ENCODE measurements around the gene PLPPR4.
"Not testable (repeated sequence)": the region's sequence is repeated elsewhere in the genome, so short reads cannot be mapped to it uniquely, and the experiment has no call there.

The PLPPR4 gene

DNA sequence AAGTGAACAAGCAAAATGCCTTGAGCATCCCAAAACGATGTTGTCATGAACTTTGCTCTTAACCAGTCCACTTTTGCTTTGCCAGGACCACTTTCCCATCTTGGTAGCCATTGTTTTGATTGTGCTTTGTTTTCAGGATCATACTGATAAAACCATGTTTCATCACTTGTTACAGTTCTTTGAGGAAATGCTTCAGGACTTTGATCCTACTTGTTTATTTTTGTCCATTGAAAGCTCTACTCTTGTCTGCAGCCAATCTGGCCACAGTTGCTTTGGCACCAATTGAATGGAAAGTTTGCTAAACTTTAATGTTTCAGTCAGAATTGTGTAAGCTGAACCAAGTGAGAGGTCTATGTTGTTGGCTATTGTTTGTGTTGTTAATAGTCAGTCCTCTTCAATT is 12.8 kb downstream of the PLPPR4 start:
- ChIA-PET CTCF (no interaction called here), POLR2A (no interaction called here)
- no peak for DNase-seq (ENCODE audit: extremely low spot score)
- TF ChIP-seq TARDBP (IDR thresholded peaks at IDR 0.05) = no peak
- no peak for TF ChIP-seq BHLHE40 (IDR thresholded peaks at IDR 0.05; ENCODE audit: borderline replicate concordance)
- TF ChIP-seq SP1 (IDR thresholded peaks at IDR 0.05) = no peak
- TF ChIP-seq, protein P1, sequence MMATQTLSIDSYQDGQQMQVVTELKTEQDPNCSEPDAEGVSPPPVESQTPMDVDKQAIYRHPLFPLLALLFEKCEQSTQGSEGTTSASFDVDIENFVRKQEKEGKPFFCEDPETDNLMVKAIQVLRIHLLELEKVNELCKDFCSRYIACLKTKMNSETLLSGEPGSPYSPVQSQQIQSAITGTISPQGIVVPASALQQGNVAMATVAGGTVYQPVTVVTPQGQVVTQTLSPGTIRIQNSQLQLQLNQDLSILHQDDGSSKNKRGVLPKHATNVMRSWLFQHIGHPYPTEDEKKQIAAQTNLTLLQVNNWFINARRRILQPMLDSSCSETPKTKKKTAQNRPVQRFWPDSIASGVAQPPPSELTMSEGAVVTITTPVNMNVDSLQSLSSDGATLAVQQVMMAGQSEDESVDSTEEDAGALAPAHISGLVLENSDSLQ (IDR thresholded peaks at IDR 0.05) = no peak
- no peak for TF ChIP-seq ELF4 (IDR thresholded peaks at IDR 0.05)
- TF ChIP-seq L3MBTL2 (conservative IDR thresholded peaks at IDR 0.05) = no peak
- TF ChIP-seq CTBP1 (IDR thresholded peaks at IDR 0.05; ENCODE audit: borderline replicate concordance) = no peak
- TF ChIP-seq ARNT (IDR thresholded peaks at IDR 0.05) = no peak
- no peak for TF ChIP-seq ZNF384 (IDR thresholded peaks at IDR 0.05)
- no peak for TF ChIP-seq LEF1 (IDR thresholded peaks at IDR 0.05; ENCODE audit: borderline replicate concordance)
- TF ChIP-seq NFRKB (IDR thresholded peaks at IDR 0.05) = no peak
- TF ChIP-seq FOXK2 (IDR thresholded peaks at IDR 0.05) = no peak
- no peak for TF ChIP-seq HDGF (IDR thresholded peaks at IDR 0.05; ENCODE audit: borderline replicate concordance)
- TF ChIP-seq FOXM1 (IDR thresholded peaks at IDR 0.05; ENCODE audit: borderline replicate concordance) = no peak
- TF ChIP-seq FOXA1 (IDR thresholded peaks at IDR 0.05) = no peak
- no peak for TF ChIP-seq SUZ12 (IDR thresholded peaks at IDR 0.05)

GRCh38 chr1:99279525-99279924 is 15.2 kb downstream of the PLPPR4 start:
- no peak for DNase-seq (ENCODE audit: extremely low spot score)
- CTCF ChIA-PET = no interaction called here
- POLR2A ChIA-PET = no interaction called here
- TF ChIP-seq LEF1 (IDR thresholded peaks at IDR 0.05; ENCODE audit: borderline replicate concordance) = no peak
- TF ChIP-seq HDGF (IDR thresholded peaks at IDR 0.05; ENCODE audit: borderline replicate concordance) = no peak
- TF ChIP-seq SP1 (IDR thresholded peaks at IDR 0.05) = no peak
- TF ChIP-seq SUZ12 (IDR thresholded peaks at IDR 0.05) = no peak
- no peak for TF ChIP-seq ZNF384 (IDR thresholded peaks at IDR 0.05)
- TF ChIP-seq ELF4 (IDR thresholded peaks at IDR 0.05) = no peak
- TF ChIP-seq ARNT (IDR thresholded peaks at IDR 0.05) = no peak
- TF ChIP-seq FOXM1 (IDR thresholded peaks at IDR 0.05; ENCODE audit: borderline replicate concordance) = no peak
- TF ChIP-seq BHLHE40 (IDR thresholded peaks at IDR 0.05; ENCODE audit: borderline replicate concordance) = no peak
- no peak for TF ChIP-seq TARDBP (IDR thresholded peaks at IDR 0.05)
- TF ChIP-seq, protein P1 (IDR thresholded peaks at IDR 0.05) = no peak

GRCh38 chr1:99281105-99281504 is 16.8 kb downstream of the PLPPR4 start:
- TF ChIP-seq TARDBP (IDR thresholded peaks at IDR 0.05) (no peak), ARNT (IDR thresholded peaks at IDR 0.05) (no peak), FOXK2 (IDR thresholded peaks at IDR 0.05) (no peak), ELF4 (IDR thresholded peaks at IDR 0.05) (no peak), LEF1 (IDR thresholded peaks at IDR 0.05; ENCODE audit: borderline replicate concordance) (no peak)
- CTCF ChIA-PET = no interaction called here
- POLR2A ChIA-PET = no interaction called here
- no peak for DNase-seq (ENCODE audit: extremely low spot score)

GRCh38 chr1:99282536-99282935 is 18.2 kb downstream of the PLPPR4 start:
- TF ChIP-seq FOXA1 (IDR thresholded peaks at IDR 0.05) (no peak), TARDBP (IDR thresholded peaks at IDR 0.05) (no peak), ELF4 (IDR thresholded peaks at IDR 0.05) (no peak), FOXK2 (IDR thresholded peaks at IDR 0.05) (no peak), ZNF384 (IDR thresholded peaks at IDR 0.05) (no peak), FOXM1 (IDR thresholded peaks at IDR 0.05; ENCODE audit: borderline replicate concordance) (no peak), LEF1 (IDR thresholded peaks at IDR 0.05; ENCODE audit: borderline replicate concordance) (no peak), HDGF (IDR thresholded peaks at IDR 0.05; ENCODE audit: borderline replicate concordance) (no peak), NFRKB (IDR thresholded peaks at IDR 0.05) (no peak), CTBP1 (IDR thresholded peaks at IDR 0.05; ENCODE audit: borderline replicate concordance) (no peak), SUZ12 (IDR thresholded peaks at IDR 0.05) (no peak), SP1 (IDR thresholded peaks at IDR 0.05) (no peak), ARNT (IDR thresholded peaks at IDR 0.05) (no peak), L3MBTL2 (conservative IDR thresholded peaks at IDR 0.05) (no peak), BHLHE40 (IDR thresholded peaks at IDR 0.05; ENCODE audit: borderline replicate concordance) (no peak)
- TF ChIP-seq, protein P1 (IDR thresholded peaks at IDR 0.05) = no peak
- ChIA-PET POLR2A (no interaction called here), CTCF (no interaction called here)
- no peak for DNase-seq (ENCODE audit: extremely low spot score)

- CTCF ChIA-PET; DNase-seq (ENCODE audit: extremely low spot score); POLR2A ChIA-PET: not testable (repeated sequence)
These were observed 19.2 kb downstream of the PLPPR4 start for GRCh38 chr1:99283521-99283920.

DNA sequence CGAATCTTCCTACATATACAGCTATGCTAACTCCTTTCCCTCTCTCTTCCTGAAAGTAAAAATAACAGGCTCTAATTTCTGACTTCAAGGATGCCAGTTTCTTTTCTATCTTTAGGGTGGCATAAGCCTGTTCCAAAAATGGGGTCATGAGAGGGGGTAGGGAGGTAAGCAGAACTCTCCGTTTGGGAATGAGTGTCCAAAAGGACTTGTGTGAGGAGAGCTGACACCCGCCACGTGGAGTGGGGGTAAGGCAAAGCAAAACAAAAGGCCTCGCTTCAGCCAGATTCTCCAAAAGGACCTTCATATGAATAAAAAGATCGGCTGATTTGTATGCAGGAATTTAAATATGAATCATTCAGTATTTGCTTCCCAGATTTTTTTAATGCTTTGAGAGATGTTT is 28.6 kb downstream of the PLPPR4 start:
- CTCF ChIA-PET = no interaction called here
- DNase-seq (ENCODE audit: extremely low spot score) = no peak
- POLR2A ChIA-PET = no interaction called here
- TF ChIP-seq ELF4 (IDR thresholded peaks at IDR 0.05) (no peak), FOXK2 (IDR thresholded peaks at IDR 0.05) (no peak), NFRKB (IDR thresholded peaks at IDR 0.05) (no peak)

DNA sequence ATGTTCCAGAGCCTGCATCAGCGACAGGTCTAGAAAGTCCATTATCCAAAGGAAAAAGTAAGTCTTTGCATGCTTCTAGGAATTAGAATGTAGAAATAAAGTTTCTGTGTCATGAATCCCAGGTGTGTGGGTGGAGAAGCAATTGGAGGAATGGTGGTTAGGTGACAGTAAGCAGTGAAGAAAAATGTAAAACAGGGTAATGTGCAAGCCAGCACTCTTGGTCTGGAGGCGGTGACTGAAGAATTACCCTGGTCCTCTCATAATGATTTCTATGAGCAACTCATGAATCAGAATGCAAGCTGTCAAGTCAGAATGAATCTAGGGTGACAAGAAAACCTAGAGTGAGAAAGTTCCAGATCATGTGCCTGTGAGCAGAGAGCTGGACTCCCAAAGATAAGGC is 33.6 kb downstream of the PLPPR4 start:
- TF ChIP-seq NFRKB (IDR thresholded peaks at IDR 0.05) = no peak
- TF ChIP-seq ELF4 (IDR thresholded peaks at IDR 0.05) = no peak
- no peak for TF ChIP-seq CTBP1 (IDR thresholded peaks at IDR 0.05; ENCODE audit: borderline replicate concordance)
- no peak for TF ChIP-seq TARDBP (IDR thresholded peaks at IDR 0.05)
- TF ChIP-seq SUZ12 (IDR thresholded peaks at IDR 0.05) = no peak
- TF ChIP-seq, protein P1 (IDR thresholded peaks at IDR 0.05) = no peak
- TF ChIP-seq SP1 (IDR thresholded peaks at IDR 0.05) = no peak
- no peak for TF ChIP-seq ARNT (IDR thresholded peaks at IDR 0.05)
- no peak for TF ChIP-seq ZNF384 (IDR thresholded peaks at IDR 0.05)
- no peak for TF ChIP-seq FOXA1 (IDR thresholded peaks at IDR 0.05)
- no peak for TF ChIP-seq BHLHE40 (IDR thresholded peaks at IDR 0.05; ENCODE audit: borderline replicate concordance)
- TF ChIP-seq FOXK2 (IDR thresholded peaks at IDR 0.05) = no peak
- no peak for TF ChIP-seq HDGF (IDR thresholded peaks at IDR 0.05; ENCODE audit: borderline replicate concordance)
- no peak for TF ChIP-seq FOXM1 (IDR thresholded peaks at IDR 0.05; ENCODE audit: borderline replicate concordance)
- TF ChIP-seq LEF1 (IDR thresholded peaks at IDR 0.05; ENCODE audit: borderline replicate concordance) = no peak
- TF ChIP-seq L3MBTL2 (conservative IDR thresholded peaks at IDR 0.05) = no peak
- ChIA-PET POLR2A (no interaction called here), CTCF (no interaction called here)
- no peak for DNase-seq (ENCODE audit: extremely low spot score)

Data from HEK293T (cell line).